ENCODE measurements around the gene NOC4L.
"Not testable (repeated sequence)": the region's sequence is repeated elsewhere in the genome, so short reads cannot be mapped to it uniquely, and the experiment has no call there.

The NOC4L gene

GRCh38 chr12:132186208-132186856 lies 42.1 kb downstream of the NOC4L start:
- no peak for DNase-seq

GRCh38 chr12:132186857-132187620 lies 42.8 kb downstream of the NOC4L start:
- DNase-seq, result no peak

- no peak for DNase-seq
These were observed 43.6 kb downstream of the NOC4L start for GRCh38 chr12:132187646-132188450.

- no peak for DNase-seq
These were observed 44.2 kb downstream of the NOC4L start for GRCh38 chr12:132188451-132188901.

GRCh38 chr12:132188916-132189325 lies 44.7 kb downstream of the NOC4L start:
- no peak for DNase-seq

GRCh38 chr12:132189378-132190011 lies 45.2 kb downstream of the NOC4L start:
- peak; percentile 86 for DNase-seq

GRCh38 chr12:132190012-132190755 lies 45.9 kb downstream of the NOC4L start:
- no peak for DNase-seq

- DNase-seq, result no peak
These were observed 46.7 kb downstream of the NOC4L start for GRCh38 chr12:132190834-132191500.

- no peak for DNase-seq
These were observed 47.7 kb downstream of the NOC4L start for GRCh38 chr12:132191715-132192553.

GRCh38 chr12:132194056-132194455 lies 49.8 kb downstream of the NOC4L start:
- DNase-seq, result peak; percentile 6

GRCh38 chr12:132194556-132194955 lies 50.3 kb downstream of the NOC4L start:
- no peak for DNase-seq

- DNase-seq, result not testable (repeated sequence)
These were observed 51.0 kb downstream of the NOC4L start for GRCh38 chr12:132195242-132195641.

- DNase-seq, result peak; percentile 2
These were observed 52.0 kb downstream of the NOC4L start for GRCh38 chr12:132196038-132196872.

- no peak for DNase-seq
These were observed 52.7 kb downstream of the NOC4L start for GRCh38 chr12:132196873-132197390.

- DNase-seq, result no peak
These were observed 53.5 kb downstream of the NOC4L start for GRCh38 chr12:132197581-132198354.

GRCh38 chr12:132199101-132199500 lies 54.8 kb downstream of the NOC4L start:
- DNase-seq, result no peak

- DNase-seq, result no peak
These were observed 55.5 kb downstream of the NOC4L start for GRCh38 chr12:132199526-132200319.

- no peak for DNase-seq
These were observed 56.5 kb downstream of the NOC4L start for GRCh38 chr12:132200800-132201199.
